Upper lobe of left lung (tissue), 6 donors: Measurements from ENCODE around the gene SLC19A1. TPM values are rescaled to one million over a fixed set of nuclear protein-coding genes. Genes with fewer than 3 reads are reported as not detected.
A peak's percentile ranks its signal among the peaks of the same experiment; 100 is the strongest.

ENCODE experiments used
- ATAC-seq, 2 donors: fragments of 200-7000 bp; cut with Tn5 transposase; one replicate each; pipeline ENCODE4 v1.9.1; 2022; ENCODE audit warnings: mild to moderate bottlenecking in 2 of 2, moderate library complexity in 2 of 2; ENCODE audit not compliant: low FRiP score in 2 of 2
- DNase-seq, 2 donors: peaks; one replicate each; pipeline ENCODE4 v3.0.0-alpha.2; 2019 to 2020
- H3K27ac ChIP-seq, 4 donors: fragments of 200-600 bp; sonication (generic); one replicate each; pipeline ENCODE4 v1.5.1; 2016 to 2019
- H3K27me3 ChIP-seq, 4 donors: fragments of 200-600 bp; sonication (generic); one replicate each; pipeline ENCODE4 v1.5.1; 2017 to 2019
- H3K36me3 ChIP-seq, 4 donors: fragments of 200-600 bp; sonication (generic); one replicate each; pipeline ENCODE4 v1.5.1; 2016 to 2019
- H3K4me1 ChIP-seq, 4 donors: fragments of 200-600 bp; sonication (generic); one replicate each; pipeline ENCODE4 v1.5.1; 2018 to 2019
- H3K4me3 ChIP-seq, 4 donors: fragments of 200-600 bp; sonication (generic); one replicate each; pipeline ENCODE4 v1.5.1; 2017 to 2019; ENCODE audit warnings: mild to moderate bottlenecking in 2 of 4, moderate library complexity in 1 of 4
- H3K9me3 ChIP-seq, 4 donors: fragments of 200-600 bp; sonication (generic); one replicate each; pipeline ENCODE4 v1.5.1; 2018 to 2019
- EP300 ChIP-seq, 4 donors: sonication (generic); formaldehyde crosslinking; IDR thresholded peaks; one replicate each; pipeline ENCODE4 v1.5.1; 2017; ENCODE audit warnings: antibody characterized with exemption in 4 of 4, control low read depth in 2 of 4
- POLR2A ChIP-seq, 4 donors: fragments of 450-650 bp; IDR thresholded peaks; one replicate each; pipeline ENCODE4 v1.5.1; 2016 to 2017; ENCODE audit warnings: antibody characterized with exemption in 4 of 4, mild to moderate bottlenecking in 2 of 4
- POLR2AphosphoS5 ChIP-seq, 2 donors: sonication (generic); formaldehyde crosslinking; IDR thresholded peaks; one replicate each; pipeline ENCODE4 v1.5.1; 2017; ENCODE audit warnings: antibody characterized with exemption in 2 of 2
- WGBS, 2 donors: methylation state at CpG; one replicate each; pipeline ENCODE4 v1.1.5; 2017 to 2018; 5-methylcytosine and 5-hydroxymethylcytosine counted together
- total RNA-seq, 6 donors: library from RNA; depleted of rRNA in 4 of 6; stranded (reverse); fragments of >200 nt in 4 of 6; gene quantifications; one replicate each; pipeline versions ENCODE4 v1.1.0 to v1.2.1, GENCODE V29; 2016 to 2021
- TF ChIP-seq, protein P1 (sequence below), 6 experiments: fragments of 450-650 bp in 4 of 6; fragments of 200-600 bp in 2 of 6; sonication (generic) in 2 of 6; IDR thresholded peaks; one replicate each; pipeline ENCODE4 v1.5.1; 2016 to 2019; ENCODE audit warnings: antibody characterized with exemption in 6 of 6
- donor health status: DM: no; HTN: no; CAD: no; lungs with moderate emphysema.
- donor health status: DM: no; HTN: yes; CAD: no; lungs with severe emphysema.

The SLC19A1 gene
- 10 to 100 TPM; 36.4 to 75.6 (median 49.9) TPM for total RNA-seq

DNA sequence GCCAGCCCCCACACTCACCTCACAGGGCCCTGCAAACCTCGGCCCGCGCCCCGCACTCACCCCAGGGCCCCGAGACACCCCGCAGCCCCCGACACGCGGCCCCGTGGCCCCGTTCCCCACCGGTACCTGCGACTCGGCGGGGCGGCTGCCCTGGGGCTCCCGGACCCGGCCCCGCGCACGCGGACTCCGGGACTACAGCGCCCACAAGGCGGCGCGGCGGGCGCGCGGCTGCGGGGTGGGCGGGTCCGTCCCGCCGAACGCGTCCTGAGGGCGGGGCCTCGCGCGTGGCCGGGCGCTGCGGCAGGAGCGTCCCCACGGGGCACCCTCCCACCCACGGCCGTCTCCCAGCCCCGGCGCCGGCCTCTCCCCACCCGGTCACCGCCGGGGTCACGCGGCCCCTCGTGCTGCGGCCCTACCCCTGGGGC, at the start of gene SLC19A1:
Gene SLC19A1 (minus strand): TSS at position 199 of the 425 bp plus-strand sequence. CDS start 4,481 bp downstream, outside the sequence.
- ATAC-seq (peak in 1 of 2 donors; percentile 92), DNase-seq (peak; percentile 77 to 97)
- TF ChIP-seq, protein P1, sequence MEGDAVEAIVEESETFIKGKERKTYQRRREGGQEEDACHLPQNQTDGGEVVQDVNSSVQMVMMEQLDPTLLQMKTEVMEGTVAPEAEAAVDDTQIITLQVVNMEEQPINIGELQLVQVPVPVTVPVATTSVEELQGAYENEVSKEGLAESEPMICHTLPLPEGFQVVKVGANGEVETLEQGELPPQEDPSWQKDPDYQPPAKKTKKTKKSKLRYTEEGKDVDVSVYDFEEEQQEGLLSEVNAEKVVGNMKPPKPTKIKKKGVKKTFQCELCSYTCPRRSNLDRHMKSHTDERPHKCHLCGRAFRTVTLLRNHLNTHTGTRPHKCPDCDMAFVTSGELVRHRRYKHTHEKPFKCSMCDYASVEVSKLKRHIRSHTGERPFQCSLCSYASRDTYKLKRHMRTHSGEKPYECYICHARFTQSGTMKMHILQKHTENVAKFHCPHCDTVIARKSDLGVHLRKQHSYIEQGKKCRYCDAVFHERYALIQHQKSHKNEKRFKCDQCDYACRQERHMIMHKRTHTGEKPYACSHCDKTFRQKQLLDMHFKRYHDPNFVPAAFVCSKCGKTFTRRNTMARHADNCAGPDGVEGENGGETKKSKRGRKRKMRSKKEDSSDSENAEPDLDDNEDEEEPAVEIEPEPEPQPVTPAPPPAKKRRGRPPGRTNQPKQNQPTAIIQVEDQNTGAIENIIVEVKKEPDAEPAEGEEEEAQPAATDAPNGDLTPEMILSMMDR (IDR thresholded peaks at IDR 0.05): peak; percentile 52 to 78 (median 74)
- no peak for TF ChIP-seq POLR2AphosphoS5 (IDR thresholded peaks at IDR 0.05)
- TF ChIP-seq EP300 (IDR thresholded peaks at IDR 0.05): no peak
- peak in 1 of 4 donors; percentile 54 for TF ChIP-seq POLR2A (IDR thresholded peaks at IDR 0.05)
- Histone ChIP-seq H3K36me3 (no peaks in the 10 kb centered on the region), H3K4me3 (peak within 1 kb of the TSS; percentile 65 to 87 (median 81)), H3K27ac (peak within 1 kb of the TSS; percentile 67 to 90 (median 76)), H3K27me3 (no peaks in the 10 kb centered on the region), H3K9me3 (no peaks in the 10 kb centered on the region), H3K4me1 (peaks cover 14 to 27% (median 20%) of the 10 kb centered on the region in 4 donors)
- 0% methylated on average over 7 of the region's 59 CpGs; no CpG with 5 or more reads in 1 of the 2 donors for WGBS, 2 donors

DNA sequence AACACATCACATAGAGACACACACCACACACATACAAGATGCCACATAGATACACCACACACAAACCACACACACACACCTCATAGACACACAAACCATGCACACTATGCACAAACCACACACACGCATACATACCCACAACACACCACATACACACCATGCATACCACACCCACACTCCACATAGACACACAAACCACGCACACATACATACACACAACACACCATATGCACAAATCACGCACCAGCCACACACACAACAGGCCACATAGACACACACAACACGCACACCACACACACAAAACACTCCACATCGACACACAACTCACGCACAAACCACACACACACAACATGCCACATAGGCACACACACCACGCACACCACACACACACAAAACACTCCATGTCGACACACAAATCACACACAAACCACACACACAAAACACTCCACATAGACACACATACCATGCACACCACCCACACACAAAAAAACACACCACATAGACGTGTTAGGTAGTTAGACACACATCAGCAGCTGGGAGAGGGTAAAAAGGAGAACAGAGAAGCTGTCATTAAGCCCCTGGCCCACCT, 49.5 kb upstream of the SLC19A1 start:
- DNase-seq: no peak
- Histone ChIP-seq H3K4me3 (no peak overlapping the region), H3K4me1 (peaks cover 4 to 23% (median 17%) of the 10 kb centered on the region in 4 donors), H3K9me3 (peaks cover under 1 to 15% (median 10%) of the 10 kb centered on the region in 4 donors), H3K27me3 (peaks cover 0 to 7% (median 3%) of the 10 kb centered on the region in 4 donors), H3K27ac (peak overlapping the region in 1 of 4 donors; percentile 51), H3K36me3 (no peaks in the 10 kb centered on the region)
- WGBS, 2 donors: 81 to 85% methylated on average over 9 of the region's 9 CpGs
- ATAC-seq: no peak
- TF ChIP-seq POLR2AphosphoS5 (IDR thresholded peaks at IDR 0.05): no peak
- TF ChIP-seq POLR2A (IDR thresholded peaks at IDR 0.05): no peak
- TF ChIP-seq EP300 (IDR thresholded peaks at IDR 0.05): no peak
- TF ChIP-seq, protein P1 (IDR thresholded peaks at IDR 0.05): no peak

DNA sequence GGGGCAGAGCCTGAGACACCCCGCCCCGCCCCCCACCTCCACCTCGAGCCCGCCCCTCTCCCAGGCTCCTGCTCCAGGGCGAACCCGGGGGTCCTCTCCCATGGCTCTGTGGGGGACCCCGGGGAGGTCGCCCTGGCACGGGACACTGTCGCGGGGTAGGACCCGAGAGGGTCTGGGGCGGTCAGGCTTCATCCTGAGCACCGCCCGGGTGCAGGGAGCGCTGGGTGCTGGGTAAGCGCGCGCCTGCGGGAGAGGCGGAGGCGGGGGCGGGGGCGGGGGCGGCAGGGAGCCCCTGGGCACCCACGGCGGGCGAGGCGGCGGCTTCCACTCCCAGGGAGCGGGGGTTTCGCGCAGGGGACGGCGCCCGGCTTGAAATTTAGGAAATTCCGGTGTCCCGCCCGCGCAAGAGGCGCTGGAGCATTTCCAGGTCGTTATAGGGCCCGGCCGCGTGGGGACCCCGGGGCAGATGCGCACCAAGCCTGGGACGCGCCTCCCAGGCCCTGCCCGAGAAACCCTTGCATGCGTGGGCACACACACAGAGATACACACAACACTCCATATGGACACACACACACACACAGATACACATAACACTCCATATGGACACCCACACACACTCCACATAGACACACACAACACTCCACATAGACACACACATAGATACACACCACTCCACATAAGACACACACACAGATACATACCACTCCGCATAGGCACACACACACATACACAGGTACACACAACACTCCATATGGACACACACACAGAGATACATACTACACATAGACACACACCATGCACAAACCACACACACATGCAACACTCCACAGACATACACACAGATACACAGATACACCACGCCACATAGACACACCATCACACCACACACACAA, 48.7 kb upstream of the SLC19A1 start:
- Histone ChIP-seq H3K27me3 (peaks cover 0 to 7% (median 3%) of the 10 kb centered on the region in 4 donors), H3K4me1 (peaks cover 4 to 20% (median 17%) of the 10 kb centered on the region in 4 donors), H3K9me3 (peaks cover 7 to 22% (median 17%) of the 10 kb centered on the region in 4 donors), H3K27ac (peak overlapping the region in 2 of 4 donors; percentile 24 to 35), H3K4me3 (peak overlapping the region in 3 of 4 donors; percentile 47 to 54 (median 50)), H3K36me3 (no peaks in the 10 kb centered on the region)
- WGBS, 2 donors: 15 to 16% methylated on average over 14 to 15 of the region's 53 CpGs
- DNase-seq: peak; percentile 26 to 89
- peak; percentile 50 to 68 for ATAC-seq
- TF ChIP-seq EP300 (IDR thresholded peaks at IDR 0.05) (no peak), POLR2AphosphoS5 (IDR thresholded peaks at IDR 0.05) (no peak), POLR2A (IDR thresholded peaks at IDR 0.05) (no peak)
- TF ChIP-seq, protein P1 (IDR thresholded peaks at IDR 0.05): no peak

DNA sequence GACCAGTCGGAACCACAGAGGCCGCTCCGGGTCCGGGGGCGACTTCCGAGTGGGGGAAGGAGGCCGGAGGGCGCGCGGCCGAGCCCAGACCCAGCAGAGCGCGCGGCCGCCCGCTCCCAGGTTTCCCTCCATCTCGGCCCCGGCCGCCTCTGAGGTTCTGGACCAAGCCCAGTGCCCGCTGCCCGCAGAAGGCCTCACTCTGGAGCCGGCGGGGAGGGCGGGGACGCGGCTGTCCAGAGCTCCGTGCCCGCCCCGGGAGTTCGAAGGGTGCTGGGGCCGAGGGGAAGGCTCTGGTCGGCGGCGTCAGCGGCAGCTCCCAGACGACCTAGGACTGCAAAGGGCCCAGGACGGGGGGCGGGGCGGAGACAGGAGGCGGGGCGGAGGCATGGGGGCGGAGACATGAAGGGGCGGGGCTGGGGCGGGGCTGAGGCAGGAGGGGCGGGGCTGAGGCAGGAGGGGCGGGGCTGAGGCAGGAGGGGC, 48.0 kb upstream of the SLC19A1 start:
- TF ChIP-seq POLR2A (IDR thresholded peaks at IDR 0.05) (peak in 1 of 4 donors; percentile 28), POLR2AphosphoS5 (IDR thresholded peaks at IDR 0.05) (peak in 1 of 2 donors; percentile 10), EP300 (IDR thresholded peaks at IDR 0.05) (no peak)
- TF ChIP-seq, protein P1 (IDR thresholded peaks at IDR 0.05): no peak
- ATAC-seq: peak; percentile 83 to 88
- Histone ChIP-seq H3K9me3 (peaks cover 8 to 27% (median 19%) of the 10 kb centered on the region in 4 donors), H3K4me3 (peak overlapping the region in 3 of 4 donors; percentile 47 to 54 (median 50)), H3K27me3 (peaks cover 0 to 7% (median 3%) of the 10 kb centered on the region in 4 donors), H3K36me3 (no peaks in the 10 kb centered on the region), H3K4me1 (peaks cover 4 to 20% (median 17%) of the 10 kb centered on the region in 4 donors), H3K27ac (peak overlapping the region in 2 of 4 donors; percentile 21 to 30)
- 8% methylated on average over 31 of the region's 46 CpGs; no CpG with 5 or more reads in 1 of the 2 donors for WGBS, 2 donors
- DNase-seq: peak; percentile 79 to 91
